ENCODE results near the gene C2orf76.
A peak's percentile ranks its signal among the peaks of the same experiment; 100 is the strongest.

Gene C2orf76

DNA sequence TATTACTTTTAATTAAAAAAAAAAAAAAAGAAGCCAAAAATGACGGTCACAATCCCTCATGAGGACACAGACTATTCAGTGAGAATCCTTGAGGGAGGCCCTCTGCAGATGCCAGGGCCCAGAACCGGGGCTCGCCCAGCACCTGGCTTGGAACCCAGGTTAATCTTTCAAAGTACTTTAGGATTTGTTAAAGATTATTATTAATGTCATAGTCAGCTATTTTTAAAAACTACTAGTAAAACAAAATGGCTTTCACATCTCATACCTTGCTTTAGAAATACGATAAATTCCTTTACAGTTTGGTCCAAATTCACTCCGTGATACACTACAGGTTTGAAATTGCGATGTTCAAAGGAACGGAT lies 27.1 kb downstream of the C2orf76 start:
- H3K27me3 ChIP-seq (replicated peaks; ENCODE audit: control insufficient read depth, insufficient read depth, low read length, poor library complexity, severe bottlenecking), result no peaks in the 10 kb centered on the region
- DNase-seq, result no peak
- H3K4me1 ChIP-seq (ENCODE audit: control insufficient read depth, insufficient read depth, low read length, poor library complexity, severe bottlenecking), result no peaks in the 10 kb centered on the region
- no peaks in the 10 kb centered on the region for H3K9me3 ChIP-seq (ENCODE audit: control insufficient read depth, low read length)
- H3K36me3 ChIP-seq (ENCODE audit: control insufficient read depth, insufficient read depth, low read length), result no peaks in the 10 kb centered on the region
- H3K4me3 ChIP-seq (ENCODE audit: insufficient read depth, low read depth, low read length, poor library complexity, severe bottlenecking), result no peak overlapping the region
- no peak overlapping the region for H3K27ac ChIP-seq (ENCODE audit: insufficient read depth, low read length, poor library complexity, severe bottlenecking)

DNA sequence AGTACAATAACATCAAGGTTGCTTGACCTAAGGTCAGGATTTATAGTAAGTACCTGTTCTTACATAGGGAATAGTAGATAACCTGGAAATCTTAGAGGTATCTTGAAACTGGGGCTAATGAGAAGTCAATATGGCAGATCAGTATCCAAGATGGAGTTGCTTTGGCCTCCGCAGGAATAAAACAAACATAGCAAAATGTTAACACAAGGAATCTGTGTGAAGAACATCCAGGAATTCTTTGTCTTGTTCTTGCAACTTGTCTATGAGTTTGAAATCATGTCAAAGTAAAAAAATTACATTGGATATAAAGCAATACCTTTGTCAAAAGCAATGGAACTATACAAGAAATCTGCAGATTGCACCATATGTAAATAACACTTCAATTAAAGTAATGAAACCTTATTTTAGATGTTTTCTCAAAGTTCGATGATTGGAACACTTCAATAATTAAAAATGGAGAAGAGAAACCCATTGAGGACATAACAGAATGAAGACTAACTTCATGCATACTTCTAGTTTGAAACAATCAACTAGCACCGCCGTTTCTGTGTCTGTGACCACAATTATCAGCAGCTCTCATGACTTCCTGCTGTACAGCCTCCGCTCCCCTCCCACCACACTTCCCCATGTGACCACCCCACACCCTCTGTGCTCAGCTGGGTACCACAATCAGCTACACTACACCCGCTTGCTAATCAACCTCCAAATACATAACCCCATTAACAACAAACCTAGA lies 27.6 kb downstream of the C2orf76 start:
- Histone ChIP-seq H3K27me3 (replicated peaks; ENCODE audit: control insufficient read depth, insufficient read depth, low read length, poor library complexity, severe bottlenecking) (no peaks in the 10 kb centered on the region), H3K4me3 (ENCODE audit: insufficient read depth, low read depth, low read length, poor library complexity, severe bottlenecking) (no peak overlapping the region), H3K27ac (ENCODE audit: insufficient read depth, low read length, poor library complexity, severe bottlenecking) (no peak overlapping the region), H3K9me3 (ENCODE audit: control insufficient read depth, low read length) (no peaks in the 10 kb centered on the region), H3K4me1 (ENCODE audit: control insufficient read depth, insufficient read depth, low read length, poor library complexity, severe bottlenecking) (no peaks in the 10 kb centered on the region), H3K36me3 (ENCODE audit: control insufficient read depth, insufficient read depth, low read length) (no peaks in the 10 kb centered on the region)
- DNase-seq, result peak in 2 of 3 donors; percentile 9 to 11

DNA sequence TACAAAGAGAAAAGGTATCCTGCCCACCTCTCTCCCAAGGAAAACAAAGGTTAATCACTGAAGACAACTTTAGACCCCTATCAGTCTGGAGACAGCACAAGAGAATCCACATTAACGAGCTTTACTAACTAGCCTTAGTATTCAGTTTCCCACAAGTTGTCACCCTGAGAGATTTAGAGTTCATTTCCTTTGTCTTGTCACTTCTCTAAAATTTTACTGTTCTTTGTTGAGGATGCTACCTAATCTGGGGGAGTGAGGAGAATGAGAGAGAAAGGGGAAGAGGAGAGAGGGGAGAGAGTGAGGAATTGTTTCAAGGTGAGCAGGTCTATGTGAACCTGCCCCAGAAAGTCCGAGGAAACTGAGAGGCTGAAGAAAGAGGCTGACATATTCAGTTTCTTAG lies 28.4 kb downstream of the C2orf76 start:
- no peak overlapping the region for H3K27ac ChIP-seq (ENCODE audit: insufficient read depth, low read length, poor library complexity, severe bottlenecking)
- no peaks in the 10 kb centered on the region for H3K36me3 ChIP-seq (ENCODE audit: control insufficient read depth, insufficient read depth, low read length)
- H3K4me1 ChIP-seq (ENCODE audit: control insufficient read depth, insufficient read depth, low read length, poor library complexity, severe bottlenecking), result no peaks in the 10 kb centered on the region
- no peak for DNase-seq
- H3K4me3 ChIP-seq (ENCODE audit: insufficient read depth, low read depth, low read length, poor library complexity, severe bottlenecking), result no peak overlapping the region
- no peaks in the 10 kb centered on the region for H3K9me3 ChIP-seq (ENCODE audit: control insufficient read depth, low read length)
- no peaks in the 10 kb centered on the region for H3K27me3 ChIP-seq (replicated peaks; ENCODE audit: control insufficient read depth, insufficient read depth, low read length, poor library complexity, severe bottlenecking)

DNA sequence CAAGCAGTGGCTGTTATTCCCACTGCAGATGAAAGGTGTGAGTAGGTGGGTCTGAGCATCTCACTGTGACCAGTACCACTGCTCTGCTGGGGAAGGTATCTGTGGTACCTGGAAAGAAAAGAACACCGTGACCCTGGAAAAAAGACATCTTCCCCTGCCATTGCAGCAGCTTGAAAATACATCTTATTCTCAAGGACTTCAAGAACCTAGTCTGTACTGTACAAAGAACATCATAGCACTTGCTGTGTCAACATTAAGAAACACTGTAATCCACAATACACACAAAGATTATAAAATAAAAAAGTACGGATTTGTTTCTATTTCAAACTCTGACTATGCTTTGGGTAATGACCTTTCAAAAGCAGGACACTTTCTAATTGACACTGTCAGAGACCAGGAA lies 28.9 kb downstream of the C2orf76 start:
- Histone ChIP-seq H3K27ac (ENCODE audit: insufficient read depth, low read length, poor library complexity, severe bottlenecking) (no peak overlapping the region), H3K9me3 (ENCODE audit: control insufficient read depth, low read length) (no peaks in the 10 kb centered on the region), H3K27me3 (replicated peaks; ENCODE audit: control insufficient read depth, insufficient read depth, low read length, poor library complexity, severe bottlenecking) (no peaks in the 10 kb centered on the region), H3K4me1 (ENCODE audit: control insufficient read depth, insufficient read depth, low read length, poor library complexity, severe bottlenecking) (no peaks in the 10 kb centered on the region), H3K36me3 (ENCODE audit: control insufficient read depth, insufficient read depth, low read length) (no peaks in the 10 kb centered on the region), H3K4me3 (ENCODE audit: insufficient read depth, low read depth, low read length, poor library complexity, severe bottlenecking) (no peak overlapping the region)
- no peak for DNase-seq

DNA sequence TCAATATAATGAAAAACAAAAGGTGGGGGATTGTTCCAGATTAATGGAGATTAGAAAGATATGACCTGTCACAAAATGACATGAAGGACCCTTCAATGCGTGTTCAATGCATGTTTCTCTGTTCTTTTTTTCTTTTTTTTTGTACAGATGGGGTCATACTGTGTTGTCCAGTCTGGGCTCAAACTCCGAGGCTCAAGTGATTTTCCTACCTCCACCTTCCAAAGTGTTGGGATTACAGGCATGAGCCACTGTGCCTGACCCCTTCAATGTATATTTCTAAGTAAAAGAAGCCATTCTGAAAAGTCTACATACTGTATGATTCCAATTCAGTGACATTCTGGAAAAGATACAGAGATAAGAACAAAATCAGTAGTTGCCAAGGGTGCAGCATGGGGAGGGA lies 32.8 kb downstream of the C2orf76 start:
- DNase-seq, result no peak
- Histone ChIP-seq H3K27me3 (replicated peaks; ENCODE audit: control insufficient read depth, insufficient read depth, low read length, poor library complexity, severe bottlenecking) (no peaks in the 10 kb centered on the region), H3K36me3 (ENCODE audit: control insufficient read depth, insufficient read depth, low read length) (no peaks in the 10 kb centered on the region), H3K4me3 (ENCODE audit: insufficient read depth, low read depth, low read length, poor library complexity, severe bottlenecking) (no peak overlapping the region), H3K9me3 (ENCODE audit: control insufficient read depth, low read length) (no peaks in the 10 kb centered on the region), H3K27ac (ENCODE audit: insufficient read depth, low read length, poor library complexity, severe bottlenecking) (no peak overlapping the region), H3K4me1 (ENCODE audit: control insufficient read depth, insufficient read depth, low read length, poor library complexity, severe bottlenecking) (no peaks in the 10 kb centered on the region)

DNA sequence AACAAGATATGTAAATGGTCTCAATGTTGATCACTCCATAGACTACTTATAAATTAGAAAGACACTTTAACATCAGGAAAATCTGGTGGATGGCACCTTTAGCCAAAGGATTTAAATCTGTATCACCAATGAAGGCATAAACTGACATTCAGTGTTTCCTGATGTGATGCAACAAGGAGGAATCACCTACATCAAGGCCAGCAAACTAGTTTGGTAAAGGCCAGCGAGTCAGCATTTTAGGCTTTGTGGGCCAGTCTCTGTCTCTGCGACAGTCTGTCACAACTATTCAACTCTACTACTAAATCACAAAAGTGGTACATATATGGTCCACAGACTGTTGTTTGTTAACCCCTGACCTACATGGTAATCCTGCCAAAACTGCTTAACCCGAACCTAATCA lies 33.3 kb downstream of the C2orf76 start:
- Histone ChIP-seq H3K4me1 (ENCODE audit: control insufficient read depth, insufficient read depth, low read length, poor library complexity, severe bottlenecking) (no peaks in the 10 kb centered on the region), H3K27ac (ENCODE audit: insufficient read depth, low read length, poor library complexity, severe bottlenecking) (no peak overlapping the region), H3K27me3 (replicated peaks; ENCODE audit: control insufficient read depth, insufficient read depth, low read length, poor library complexity, severe bottlenecking) (no peaks in the 10 kb centered on the region), H3K4me3 (ENCODE audit: insufficient read depth, low read depth, low read length, poor library complexity, severe bottlenecking) (no peak overlapping the region), H3K36me3 (ENCODE audit: control insufficient read depth, insufficient read depth, low read length) (no peaks in the 10 kb centered on the region), H3K9me3 (ENCODE audit: control insufficient read depth, low read length) (no peaks in the 10 kb centered on the region)
- DNase-seq, result no peak

DNA sequence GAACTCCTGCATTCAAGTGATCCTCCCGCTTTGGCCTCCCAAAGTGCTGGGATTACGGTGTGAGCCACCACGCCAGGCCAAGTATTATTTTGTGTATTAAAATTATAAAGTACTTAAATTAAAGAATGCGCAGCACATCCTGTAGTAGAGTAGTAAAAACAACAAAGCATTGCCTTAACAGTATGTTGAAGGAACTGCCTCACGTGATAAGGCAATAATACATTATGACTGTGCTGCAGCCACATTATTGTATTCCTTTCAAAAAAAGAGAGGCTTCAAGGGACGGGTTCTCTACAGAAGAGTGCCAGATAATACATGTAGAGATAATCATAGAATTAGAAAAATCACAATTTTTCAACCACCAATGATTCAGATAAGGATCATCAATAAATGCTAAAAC lies 33.7 kb downstream of the C2orf76 start:
- no peak for DNase-seq
- no peaks in the 10 kb centered on the region for H3K36me3 ChIP-seq (ENCODE audit: control insufficient read depth, insufficient read depth, low read length)
- H3K4me3 ChIP-seq (ENCODE audit: insufficient read depth, low read depth, low read length, poor library complexity, severe bottlenecking), result no peak overlapping the region
- no peaks in the 10 kb centered on the region for H3K9me3 ChIP-seq (ENCODE audit: control insufficient read depth, low read length)
- H3K27ac ChIP-seq (ENCODE audit: insufficient read depth, low read length, poor library complexity, severe bottlenecking), result no peak overlapping the region
- H3K27me3 ChIP-seq (replicated peaks; ENCODE audit: control insufficient read depth, insufficient read depth, low read length, poor library complexity, severe bottlenecking), result no peaks in the 10 kb centered on the region
- no peaks in the 10 kb centered on the region for H3K4me1 ChIP-seq (ENCODE audit: control insufficient read depth, insufficient read depth, low read length, poor library complexity, severe bottlenecking)

DNA sequence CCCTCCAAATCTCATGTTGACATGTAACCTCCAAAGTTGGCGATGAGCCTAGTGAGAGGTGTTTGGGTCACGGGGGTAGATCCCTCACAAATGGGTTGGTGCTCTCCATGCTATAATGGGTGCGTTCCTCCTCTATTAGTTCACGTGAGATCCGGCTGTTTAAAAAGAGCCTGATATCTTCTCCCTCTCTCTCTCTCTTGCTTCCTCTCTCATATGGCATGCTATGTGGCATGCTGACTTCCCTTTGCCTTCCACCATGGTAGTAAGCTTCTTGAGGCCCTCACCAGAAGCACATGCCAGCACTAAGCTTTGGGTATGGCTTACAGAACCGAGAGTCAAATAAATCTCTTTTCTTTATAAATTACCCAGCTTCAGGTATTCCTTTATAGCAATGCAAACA lies 39.2 kb downstream of the C2orf76 start:
- Histone ChIP-seq H3K9me3 (ENCODE audit: control insufficient read depth, low read length) (no peaks in the 10 kb centered on the region), H3K4me1 (ENCODE audit: control insufficient read depth, insufficient read depth, low read length, poor library complexity, severe bottlenecking) (no peaks in the 10 kb centered on the region), H3K4me3 (ENCODE audit: insufficient read depth, low read depth, low read length, poor library complexity, severe bottlenecking) (no peak overlapping the region), H3K27me3 (replicated peaks; ENCODE audit: control insufficient read depth, insufficient read depth, low read length, poor library complexity, severe bottlenecking) (no peaks in the 10 kb centered on the region), H3K27ac (ENCODE audit: insufficient read depth, low read length, poor library complexity, severe bottlenecking) (no peak overlapping the region), H3K36me3 (ENCODE audit: control insufficient read depth, insufficient read depth, low read length) (no peaks in the 10 kb centered on the region)
- DNase-seq, result no peak

DNA sequence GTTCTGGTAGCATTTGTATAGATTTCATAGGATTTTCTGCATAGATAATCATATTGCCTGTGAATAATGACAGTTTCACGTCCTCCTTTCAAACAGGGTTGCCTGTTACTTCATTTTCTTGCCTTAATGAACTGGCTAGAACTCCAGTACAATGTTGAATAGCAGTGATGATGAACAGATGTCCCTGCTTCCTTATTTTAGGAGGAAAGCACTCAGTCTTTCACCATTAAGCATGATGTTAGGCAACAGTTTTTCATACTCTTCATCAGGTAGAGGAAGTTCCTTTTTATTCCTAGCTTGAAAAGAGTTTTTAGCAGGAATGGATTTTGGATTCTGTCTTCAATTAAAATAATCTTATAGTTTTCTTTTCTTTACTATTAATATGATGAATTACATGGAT lies 39.7 kb downstream of the C2orf76 start:
- no peaks in the 10 kb centered on the region for H3K36me3 ChIP-seq (ENCODE audit: control insufficient read depth, insufficient read depth, low read length)
- DNase-seq, result no peak
- H3K4me3 ChIP-seq (ENCODE audit: insufficient read depth, low read depth, low read length, poor library complexity, severe bottlenecking), result no peak overlapping the region
- H3K27me3 ChIP-seq (replicated peaks; ENCODE audit: control insufficient read depth, insufficient read depth, low read length, poor library complexity, severe bottlenecking), result no peaks in the 10 kb centered on the region
- H3K9me3 ChIP-seq (ENCODE audit: control insufficient read depth, low read length), result no peaks in the 10 kb centered on the region
- H3K4me1 ChIP-seq (ENCODE audit: control insufficient read depth, insufficient read depth, low read length, poor library complexity, severe bottlenecking), result no peaks in the 10 kb centered on the region
- no peak overlapping the region for H3K27ac ChIP-seq (ENCODE audit: insufficient read depth, low read length, poor library complexity, severe bottlenecking)

DNA sequence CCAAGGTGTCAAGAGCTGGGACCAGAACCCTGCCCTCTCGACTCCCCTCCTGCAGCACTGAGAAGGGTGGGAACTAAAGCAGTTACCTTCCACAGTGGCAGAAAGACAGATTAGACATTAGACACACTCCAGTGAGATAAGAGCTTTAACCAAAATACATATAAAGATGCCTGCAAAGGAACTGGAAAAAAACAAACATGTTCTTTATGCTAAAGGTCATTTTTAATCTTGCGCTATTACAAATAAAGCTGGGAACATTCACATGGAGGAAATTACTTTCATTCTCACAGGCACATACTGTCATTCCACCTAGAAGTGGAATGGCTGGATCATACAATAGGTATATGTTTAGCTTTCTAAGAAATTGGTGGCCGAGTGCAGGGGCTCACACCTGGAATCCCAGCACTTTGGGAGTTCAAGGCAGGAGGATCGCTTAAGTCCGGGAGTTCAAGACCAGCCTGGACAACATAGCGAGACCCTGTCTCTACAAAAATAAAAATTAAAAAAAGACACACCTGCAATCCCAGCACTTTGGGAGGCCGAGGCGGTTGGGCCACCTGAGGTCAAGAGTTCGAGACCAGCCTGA lies 41.9 kb downstream of the C2orf76 start:
- no peak overlapping the region for H3K27ac ChIP-seq (ENCODE audit: insufficient read depth, low read length, poor library complexity, severe bottlenecking)
- no peaks in the 10 kb centered on the region for H3K9me3 ChIP-seq (ENCODE audit: control insufficient read depth, low read length)
- H3K4me3 ChIP-seq (ENCODE audit: insufficient read depth, low read depth, low read length, poor library complexity, severe bottlenecking), result no peak overlapping the region
- H3K4me1 ChIP-seq (ENCODE audit: control insufficient read depth, insufficient read depth, low read length, poor library complexity, severe bottlenecking), result no peaks in the 10 kb centered on the region
- H3K27me3 ChIP-seq (replicated peaks; ENCODE audit: control insufficient read depth, insufficient read depth, low read length, poor library complexity, severe bottlenecking), result no peaks in the 10 kb centered on the region
- no peaks in the 10 kb centered on the region for H3K36me3 ChIP-seq (ENCODE audit: control insufficient read depth, insufficient read depth, low read length)
- DNase-seq, result no peak
